HL-60/S4 treated with phorbol 12-myristate 13-acetate at 8.2 ng/mL for 4 days and 3 days (cell line): ENCODE measurements around the gene GJA5.
"Not testable (repeated sequence)": the region's sequence is repeated elsewhere in the genome, so short reads cannot be mapped to it uniquely, and the experiment has no call there.

Experiments
- in situ Hi-C: fragments of 300-500 bp; cut with MboI; formaldehyde crosslinking; loops from 2 replicates; pipeline ENCODE4 v1.15.0; 2022; ENCODE audit warnings: low sequenced_read_pairs

The GJA5 gene

DNA sequence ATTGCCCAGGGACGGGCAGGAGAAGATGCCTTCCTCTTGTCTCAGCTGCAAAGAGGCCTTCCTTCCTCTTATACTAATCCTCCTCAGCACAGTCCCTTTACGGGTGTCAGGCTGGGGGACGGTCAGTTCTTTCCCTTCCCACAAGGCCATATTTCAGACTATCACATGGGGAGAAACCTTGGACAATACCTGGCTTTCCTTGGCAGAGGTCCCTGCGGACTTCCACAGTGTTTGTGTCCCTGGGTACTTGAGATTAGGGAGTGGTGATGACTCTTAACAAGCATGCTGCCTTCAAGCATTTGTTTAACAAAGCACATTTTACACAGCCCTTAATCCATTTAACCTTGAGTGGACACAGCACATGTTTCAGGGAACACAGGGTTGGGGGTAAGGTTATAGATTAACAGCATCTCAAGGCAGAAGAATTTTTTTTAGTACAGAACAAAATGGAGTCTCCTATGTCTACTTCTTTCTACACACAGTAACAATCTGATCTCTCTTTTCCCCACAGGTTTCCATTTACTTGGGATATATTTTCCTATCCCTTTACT lies 26.0 kb downstream of the GJA5 start:
- in situ Hi-C loops = not testable (repeated sequence)

DNA sequence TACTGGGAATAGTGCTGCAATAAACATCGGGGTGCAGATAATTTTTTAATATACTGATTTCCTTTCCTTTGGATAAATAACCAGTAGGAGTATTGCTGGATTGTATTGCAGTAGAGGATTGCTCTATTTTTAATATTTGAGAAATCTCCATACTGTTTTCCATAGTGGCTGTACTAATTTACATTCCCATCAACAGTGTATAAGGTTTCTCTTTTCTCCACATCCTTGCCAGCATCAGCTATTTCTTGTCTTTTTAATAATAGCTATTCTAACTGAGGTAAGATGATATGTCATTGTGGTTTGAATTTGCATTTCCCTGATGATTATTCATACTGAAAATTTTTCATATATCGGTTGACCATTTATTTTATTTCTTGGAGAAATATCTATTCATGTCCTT lies 31.1 kb downstream of the GJA5 start:
- in situ Hi-C loops = no loop called here

DNA sequence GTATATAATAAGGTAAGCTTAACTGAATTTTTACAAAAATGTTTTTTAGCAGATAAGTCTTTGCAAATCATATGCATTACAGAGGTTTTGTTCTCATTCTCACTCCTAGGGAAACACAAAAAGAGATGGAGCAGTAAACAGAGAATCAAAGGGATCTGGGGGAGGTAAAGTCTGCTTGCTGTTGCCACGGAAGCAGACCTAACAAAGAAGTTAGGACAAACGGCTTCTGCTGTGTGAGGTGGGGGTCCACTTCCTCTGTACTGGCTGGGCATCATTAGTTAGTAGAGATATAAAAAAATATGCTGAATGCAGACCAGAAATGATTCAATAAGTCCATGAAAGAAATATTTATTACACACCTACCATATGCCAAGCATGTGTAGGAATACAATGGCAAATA lies 34.2 kb downstream of the GJA5 start:
- in situ Hi-C loops = no loop called here

DNA sequence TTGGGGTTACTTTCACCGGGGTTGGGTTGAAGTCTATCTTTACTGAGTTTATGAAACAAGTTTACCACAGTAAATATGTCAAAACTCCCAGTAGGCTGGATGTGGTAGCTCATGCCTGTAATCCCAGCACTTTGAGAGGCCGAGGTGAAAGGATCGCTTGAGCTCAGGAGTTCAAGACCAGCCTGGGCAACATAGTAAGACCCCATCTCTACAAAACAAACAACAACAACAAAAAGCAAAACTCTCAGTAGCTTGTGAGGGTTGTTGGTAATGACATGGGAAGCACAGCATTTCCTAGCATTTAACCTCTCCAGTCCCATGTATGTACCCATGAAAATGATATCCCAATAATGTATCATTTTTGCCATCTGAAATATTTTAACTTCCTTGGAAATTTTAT lies 34.7 kb downstream of the GJA5 start:
- in situ Hi-C loops = no loop called here

DNA sequence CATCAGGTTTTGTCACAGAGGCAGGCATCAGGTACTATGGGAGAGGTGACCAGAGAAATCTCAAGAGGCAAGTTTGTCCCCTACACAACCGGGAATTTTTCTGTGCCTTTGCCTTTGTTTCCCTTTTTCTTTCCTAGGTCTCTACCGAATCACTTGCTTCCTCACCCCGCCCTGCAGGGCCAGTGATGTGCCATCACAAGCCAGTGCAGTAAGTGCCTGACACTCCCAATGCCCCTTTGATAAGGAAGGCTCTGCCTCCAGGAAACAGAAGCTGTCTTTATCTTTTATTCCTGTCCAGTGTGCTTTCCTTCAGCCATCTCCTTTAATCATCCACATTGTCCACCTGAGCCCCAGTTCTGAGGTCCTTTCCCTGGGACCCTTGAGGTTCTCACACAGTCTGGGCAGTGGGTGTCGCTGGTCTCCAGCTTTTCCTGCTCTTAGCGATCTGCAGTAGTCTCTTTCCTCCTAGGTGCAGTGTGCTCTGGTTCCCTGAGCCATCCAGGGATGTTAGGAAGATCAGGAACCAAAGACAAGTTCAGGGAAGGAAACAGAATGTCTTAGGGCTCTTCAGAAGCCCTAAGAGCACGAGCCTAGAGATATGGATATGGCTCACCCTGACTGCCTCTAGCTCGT lies 36.6 kb downstream of the GJA5 start:
- in situ Hi-C loops = no loop called here

DNA sequence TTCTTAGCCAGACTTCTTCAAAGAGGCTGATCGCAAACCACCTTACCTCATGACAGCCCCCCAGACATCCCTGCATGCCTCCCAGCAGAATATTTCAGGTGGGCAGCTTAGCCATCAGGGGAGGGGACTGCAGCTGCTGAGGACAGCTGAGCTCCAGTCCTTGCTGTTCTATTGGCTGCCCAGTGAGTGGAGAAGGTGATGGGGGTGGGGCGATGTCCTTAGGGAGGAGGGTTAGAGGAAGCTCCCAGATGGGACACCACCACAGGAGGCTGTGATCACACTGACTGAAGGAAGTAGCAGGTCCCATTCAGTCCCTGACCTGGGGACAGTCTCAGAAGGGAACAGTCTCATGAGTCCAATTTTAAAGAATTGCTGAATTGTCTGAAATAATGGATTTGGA lies 38.3 kb downstream of the GJA5 start:
- in situ Hi-C loops = no loop called here

DNA sequence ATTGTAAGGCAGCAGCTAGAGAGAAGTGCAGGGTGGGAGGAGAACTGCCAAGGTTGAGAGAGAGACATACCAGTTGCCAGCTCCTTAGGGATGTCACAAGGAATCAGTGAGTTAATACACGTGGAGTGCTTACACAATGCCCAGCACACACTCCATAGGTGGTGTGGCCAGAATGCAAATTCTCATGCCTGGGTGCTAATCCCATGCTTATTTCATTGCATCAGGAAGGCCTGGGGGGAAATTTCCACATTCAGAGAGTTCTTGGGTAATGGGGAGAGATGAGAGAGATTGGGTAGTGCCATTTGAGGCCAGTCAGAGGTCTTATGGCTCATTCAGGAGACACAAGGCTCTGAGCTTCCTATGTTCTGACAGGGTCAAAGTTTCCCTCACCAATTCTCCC lies 38.7 kb downstream of the GJA5 start:
- in situ Hi-C loops = no loop called here

DNA sequence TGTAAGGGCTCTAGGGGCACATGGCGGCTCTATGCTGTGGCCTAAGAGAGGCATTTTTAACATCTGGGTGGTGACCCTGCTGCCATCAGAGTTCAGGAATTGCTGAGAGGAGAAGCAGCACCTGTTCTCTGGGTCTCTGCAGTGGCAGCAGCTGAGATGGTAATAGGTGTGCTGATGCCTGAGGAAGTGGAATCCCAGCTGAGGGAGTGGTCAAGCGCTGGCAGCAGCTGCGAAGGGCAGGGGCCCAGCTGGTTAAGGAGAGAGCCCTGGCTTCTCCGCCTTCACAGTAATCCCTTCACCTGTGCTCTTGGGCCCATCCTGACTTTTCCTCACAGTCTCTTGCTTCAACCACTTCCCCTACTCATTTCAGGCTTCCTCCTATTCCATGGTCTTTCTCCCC lies 39.8 kb downstream of the GJA5 start:
- in situ Hi-C loops = no loop called here

DNA sequence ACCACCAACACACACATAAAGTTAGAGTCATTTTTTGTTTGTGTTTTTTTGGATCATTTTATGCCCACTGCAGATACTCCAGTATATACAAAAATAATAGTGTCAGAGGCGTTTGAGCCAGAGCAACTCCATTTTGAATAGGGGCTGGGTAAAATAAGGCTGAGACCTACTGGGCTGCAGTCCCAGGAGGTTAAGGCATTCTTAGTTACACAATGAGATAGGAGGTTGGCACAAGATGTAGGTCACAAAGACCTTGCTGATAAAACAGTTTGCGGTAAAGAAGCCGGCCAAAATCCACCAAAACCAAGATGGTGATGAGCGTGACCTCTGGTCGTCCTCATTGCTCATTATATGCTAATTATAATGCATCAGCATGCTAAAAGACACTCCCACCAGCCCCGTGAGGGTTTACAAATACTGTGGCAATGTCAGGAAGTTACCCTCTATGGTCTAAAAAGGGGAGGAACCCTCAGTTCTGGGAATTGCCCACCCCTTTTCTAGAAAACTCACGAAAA lies 40.6 kb downstream of the GJA5 start:
- in situ Hi-C loops = no loop called here

DNA sequence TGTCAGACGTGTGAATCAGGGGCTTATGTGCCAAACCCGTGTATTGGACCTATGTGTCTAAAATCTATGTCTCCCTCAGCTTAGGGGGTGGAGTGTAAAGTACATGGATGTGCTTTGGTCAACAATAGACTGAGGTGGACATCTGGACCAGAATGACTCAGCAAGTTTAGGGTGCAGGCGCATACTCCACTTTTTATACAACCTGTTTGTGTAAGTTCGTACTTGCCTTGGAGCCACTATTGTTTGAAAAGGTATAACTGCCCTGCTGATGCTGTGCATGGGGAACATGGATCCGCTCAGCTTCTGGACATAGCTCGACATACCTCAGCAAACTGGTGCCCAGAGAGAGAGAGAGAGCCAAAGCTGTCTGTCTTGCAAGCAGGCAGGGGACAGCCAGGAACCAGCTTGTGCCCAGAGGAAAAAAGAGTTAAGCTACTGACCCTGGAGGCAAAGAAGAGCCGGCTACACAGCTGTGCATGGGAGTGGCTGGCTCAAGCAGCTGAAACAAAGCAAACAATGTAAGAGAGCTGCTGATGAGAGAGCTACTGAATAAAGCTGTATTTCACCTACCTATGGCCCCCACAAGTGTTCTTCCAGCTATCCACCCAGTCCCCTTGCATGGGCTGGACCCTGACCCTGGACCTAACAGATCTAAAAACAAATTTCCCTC lies 41.2 kb downstream of the GJA5 start:
- in situ Hi-C loops = no loop called here

DNA sequence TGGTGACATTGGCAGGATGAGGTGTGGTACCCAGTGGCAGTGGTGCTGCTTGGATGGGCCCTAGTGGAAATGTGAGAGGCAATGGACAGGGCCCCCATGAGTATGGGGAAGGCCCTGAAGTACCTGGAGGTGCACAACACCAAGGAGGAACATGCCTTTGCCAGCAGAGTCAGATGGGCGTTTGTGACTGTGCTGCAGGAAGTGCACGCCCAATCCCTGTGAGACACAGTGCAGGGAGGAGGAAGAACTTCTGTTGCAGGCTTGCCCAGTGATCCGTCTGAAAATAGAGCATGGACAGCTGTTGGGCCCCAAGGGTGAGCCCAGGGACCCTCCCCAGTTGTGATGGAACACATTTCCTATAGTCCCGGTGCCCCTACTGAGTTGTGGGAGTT lies 42.7 kb downstream of the GJA5 start:
- in situ Hi-C loops = no loop called here

DNA sequence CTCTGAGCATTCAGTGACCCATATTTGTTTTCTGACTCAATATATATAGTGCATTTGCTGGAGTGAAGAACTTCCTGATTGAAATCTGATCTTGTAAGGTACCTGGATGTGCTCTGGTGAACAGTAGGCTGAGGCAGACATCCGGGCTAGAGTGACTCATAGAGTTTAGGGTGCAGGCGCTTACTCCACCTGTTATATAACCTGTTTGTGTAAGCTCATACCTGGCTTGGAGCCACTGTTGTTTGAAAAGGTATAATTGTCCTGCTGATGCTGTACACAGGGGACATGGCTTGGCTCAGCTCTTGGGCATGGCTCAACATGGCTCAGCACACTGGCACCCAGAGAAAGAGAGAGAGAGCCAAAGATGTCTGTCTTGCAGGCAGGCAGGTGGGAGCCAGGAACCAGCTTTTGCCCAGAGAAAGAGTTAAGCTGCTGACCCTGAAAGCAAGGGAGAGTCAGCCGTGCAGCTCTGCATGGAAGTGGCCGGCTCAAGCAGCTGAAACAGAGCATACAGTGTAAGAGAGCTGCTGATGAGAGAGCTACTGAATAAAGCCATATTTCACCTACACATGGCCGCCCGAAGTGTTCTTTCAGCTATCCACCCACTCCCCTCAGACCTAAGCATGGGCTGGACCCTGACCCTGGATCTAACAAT lies 43.2 kb downstream of the GJA5 start:
- in situ Hi-C loops = no loop called here

DNA sequence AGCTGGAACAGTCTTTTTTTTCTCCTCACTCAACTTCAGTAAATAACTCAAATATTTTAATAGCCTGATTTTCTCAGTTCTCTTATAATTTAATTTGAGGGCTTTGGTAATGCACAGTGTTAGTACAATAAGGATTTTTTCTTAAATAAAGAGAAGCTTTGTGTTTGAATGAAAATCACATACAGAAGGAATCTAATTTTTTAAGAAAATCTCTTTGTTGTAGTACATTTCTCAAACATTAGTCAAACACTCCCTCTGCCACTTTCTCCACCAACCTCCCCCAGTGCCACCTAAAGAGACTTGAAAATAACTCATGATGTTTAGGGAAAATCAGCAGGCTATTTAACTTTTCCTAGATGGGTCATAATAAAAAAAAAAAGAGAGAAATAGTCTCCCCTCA lies 47.8 kb downstream of the GJA5 start:
- in situ Hi-C loops = no loop called here
